Measurements from ENCODE around the gene WNT3.

WNT3 gene

GRCh38 chr17:46834846-46835245 lies 16.4 kb upstream of the WNT3 start:
- DNase-seq = no peak

- DNase-seq = no peak
Measured at GRCh38 chr17:46833840-46834208, 15.3 kb upstream of the WNT3 start.

- no peak for DNase-seq
Measured at GRCh38 chr17:46832945-46833839, 14.7 kb upstream of the WNT3 start.

GRCh38 chr17:46832331-46832821 lies 13.9 kb upstream of the WNT3 start:
- no peak for DNase-seq

GRCh38 chr17:46831573-46832330 lies 13.3 kb upstream of the WNT3 start:
- DNase-seq = no peak

DNA sequence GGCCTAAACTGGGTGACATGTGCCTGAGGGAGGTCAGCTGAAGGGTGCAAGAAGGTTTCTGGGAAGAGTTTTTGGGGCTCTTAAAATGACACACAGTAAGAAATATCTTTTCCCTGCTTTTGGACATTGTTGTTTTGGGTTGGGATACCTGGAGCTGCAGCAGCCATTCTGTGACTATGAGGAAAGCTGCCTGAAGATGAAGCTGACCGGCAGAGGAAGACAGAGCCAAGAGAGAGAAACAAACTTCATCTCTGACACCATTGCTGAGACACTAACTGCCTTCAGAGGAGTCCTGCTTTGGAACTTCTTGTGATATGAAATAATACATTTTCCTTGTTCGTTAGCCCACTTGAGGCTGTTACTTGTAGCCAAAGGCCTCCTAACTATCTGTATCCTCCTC lies 8.8 kb upstream of the WNT3 start:
- DNase-seq = no peak

- DNase-seq = no peak
Measured at GRCh38 chr17:46826116-46826515, 7.6 kb upstream of the WNT3 start.

DNA sequence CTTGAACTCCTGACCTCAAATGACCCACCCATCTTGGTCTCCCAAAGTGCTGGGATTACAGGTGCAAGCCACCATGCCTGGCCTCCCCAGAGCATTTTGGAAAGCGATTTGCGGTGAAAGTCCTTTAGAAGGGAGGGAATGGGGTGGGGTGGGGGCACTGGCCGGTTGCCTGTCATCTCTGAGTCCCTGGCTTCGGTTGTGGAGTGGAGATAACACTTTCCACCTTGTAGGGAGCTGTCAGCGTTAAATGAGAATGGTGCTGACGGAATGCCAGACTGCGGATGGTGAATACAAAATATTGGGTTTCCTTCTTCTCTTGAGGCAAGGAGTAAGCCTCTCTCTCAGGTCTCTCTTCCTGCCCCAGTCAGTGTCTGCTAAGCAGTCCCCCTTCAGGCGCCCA lies 5.2 kb upstream of the WNT3 start:
- no peak for DNase-seq

GRCh38 chr17:46822388-46822921 lies 4.0 kb upstream of the WNT3 start:
- peak; percentile 35 for DNase-seq

- DNase-seq = no peak
Measured at GRCh38 chr17:46821482-46822387, 3.2 kb upstream of the WNT3 start.

GRCh38 chr17:46820592-46821450 lies 2.3 kb upstream of the WNT3 start:
- no peak for DNase-seq

GRCh38 chr17:46819906-46820351 lies 1.4 kb upstream of the WNT3 start:
- DNase-seq = no peak

- no peak for DNase-seq
Measured at GRCh38 chr17:46818929-46819859, 702 bp upstream of the WNT3 start.

- DNase-seq = no peak
Measured at GRCh38 chr17:46817901-46818209, 637 bp downstream of the WNT3 start.

DNA sequence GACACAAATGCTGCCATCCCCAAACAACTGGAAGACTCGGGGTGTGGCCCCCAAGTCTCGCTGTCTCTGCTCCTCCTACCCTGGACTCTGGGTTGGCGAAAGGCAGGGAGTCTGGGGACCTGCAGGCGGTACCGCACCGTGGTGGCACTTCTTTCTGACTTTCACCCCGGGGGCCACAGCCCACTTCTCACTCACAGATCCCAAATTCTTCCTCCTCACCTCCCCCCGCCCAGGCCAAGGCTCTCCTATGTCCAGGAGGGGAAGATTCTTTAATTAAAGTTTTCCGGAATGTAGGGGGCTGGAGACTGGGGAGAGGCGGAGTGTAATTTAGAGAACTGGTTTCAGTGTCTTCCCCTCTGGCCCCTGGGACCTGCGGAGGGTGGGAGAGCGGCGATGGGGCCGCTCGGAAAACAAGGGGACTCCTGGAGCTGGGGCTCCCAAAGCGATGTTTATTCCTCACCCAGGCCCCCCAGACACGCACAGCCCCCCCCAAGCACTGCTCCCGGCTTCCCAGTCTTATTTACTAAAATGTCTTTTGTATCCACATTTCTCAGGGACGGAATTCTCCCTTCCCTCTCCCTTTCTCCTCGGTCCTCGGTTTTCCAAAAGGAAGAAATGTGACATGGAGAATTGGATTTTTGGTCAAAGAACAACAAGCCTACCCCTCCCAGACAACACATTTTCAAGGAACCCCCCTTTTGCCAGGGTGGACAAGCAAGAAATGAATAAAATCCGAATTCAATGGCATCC lies 1.2 kb downstream of the WNT3 start:
- no peak for DNase-seq

DNA sequence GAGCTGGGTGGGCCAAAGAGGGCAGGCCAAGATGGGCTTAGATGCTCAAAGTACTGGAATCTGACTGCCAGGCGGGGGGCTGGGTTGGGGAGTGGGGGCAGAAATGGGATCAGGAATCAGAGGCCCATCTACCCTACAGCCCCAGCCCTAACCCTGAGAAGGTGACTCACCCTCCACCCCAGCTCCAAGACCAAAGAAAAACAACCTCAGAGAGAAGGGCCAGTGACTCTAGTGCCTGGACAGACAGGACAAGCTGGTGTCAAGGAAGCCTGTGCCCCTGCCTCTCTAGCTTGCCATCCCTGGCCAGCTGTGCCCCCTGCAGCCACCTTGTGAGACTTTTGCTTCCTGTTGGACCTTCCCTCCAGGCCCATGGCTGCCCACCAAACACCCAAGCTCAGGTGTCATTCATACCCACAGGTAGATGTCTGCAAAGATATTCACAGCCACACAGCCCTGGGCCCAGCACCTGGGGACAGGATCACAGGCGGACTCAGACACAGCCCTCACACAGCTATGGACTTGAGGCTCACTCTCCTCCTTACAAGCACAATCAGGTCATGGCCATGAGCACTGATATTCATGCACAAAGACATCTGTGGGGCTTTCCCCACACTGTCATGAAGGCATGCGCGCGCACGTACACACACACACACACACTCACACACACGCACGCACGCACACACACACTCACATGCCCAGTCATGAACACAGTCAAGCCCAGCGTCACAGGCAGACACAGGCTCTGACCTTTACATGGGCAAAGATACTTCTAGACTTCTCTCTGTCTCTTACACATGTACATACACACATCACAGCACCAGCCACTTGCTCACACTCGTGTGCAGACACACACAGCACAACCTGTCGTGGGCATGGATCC lies 2.8 kb downstream of the WNT3 start:
- DNase-seq = no peak

GRCh38 chr17:46814446-46814845 lies 4.0 kb downstream of the WNT3 start:
- DNase-seq = no peak

DNA sequence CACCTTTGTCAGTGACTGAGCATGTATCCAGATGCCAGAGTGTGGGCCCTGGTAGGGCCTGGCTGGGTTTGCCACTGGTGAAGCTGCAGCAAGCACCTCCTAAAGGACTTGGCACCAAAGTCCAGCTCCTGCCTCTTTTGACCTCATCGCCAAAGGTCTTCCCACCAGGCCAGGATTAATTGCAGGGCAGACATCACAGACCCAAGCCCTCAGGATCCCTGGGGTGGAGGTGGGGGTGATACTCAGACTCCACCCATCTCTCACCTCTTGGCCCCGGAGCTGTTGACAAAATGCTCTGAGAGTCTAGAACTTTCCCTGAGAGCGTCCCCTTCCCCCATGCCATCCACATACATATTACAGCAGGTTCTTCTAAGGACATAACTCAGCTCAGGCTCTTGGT lies 4.6 kb downstream of the WNT3 start:
- DNase-seq = no peak

Measured in activated CD8-positive, alpha-beta memory T cell treated with anti-CD3 and anti-CD28 coated beads, Interleukin-2, amount 50 U/mL, for 4 hours (primary cell).